GM12875 (cell line): Measurements from ENCODE around the gene SEL1L.
"Not testable (repeated sequence)": the region's sequence is repeated elsewhere in the genome, so short reads cannot be mapped to it uniquely, and the experiment has no call there.

Experiments used
- H3K4me3 ChIP-seq: one replicate; pipeline ENCODE4 v1.5.1; 2011; ENCODE audit warnings: low read depth, low read length, control low read depth
- TF ChIP-seq, protein P1 (sequence below): IDR thresholded peaks from 2 replicates; pipeline ENCODE4 v1.5.1; 2011; ENCODE audit warnings: low read depth, mild to moderate bottlenecking, control low read depth, inconsistent platforms, low read length, moderate library complexity, borderline replicate concordance; ENCODE audit not compliant: insufficient read depth

Gene SEL1L

DNA sequence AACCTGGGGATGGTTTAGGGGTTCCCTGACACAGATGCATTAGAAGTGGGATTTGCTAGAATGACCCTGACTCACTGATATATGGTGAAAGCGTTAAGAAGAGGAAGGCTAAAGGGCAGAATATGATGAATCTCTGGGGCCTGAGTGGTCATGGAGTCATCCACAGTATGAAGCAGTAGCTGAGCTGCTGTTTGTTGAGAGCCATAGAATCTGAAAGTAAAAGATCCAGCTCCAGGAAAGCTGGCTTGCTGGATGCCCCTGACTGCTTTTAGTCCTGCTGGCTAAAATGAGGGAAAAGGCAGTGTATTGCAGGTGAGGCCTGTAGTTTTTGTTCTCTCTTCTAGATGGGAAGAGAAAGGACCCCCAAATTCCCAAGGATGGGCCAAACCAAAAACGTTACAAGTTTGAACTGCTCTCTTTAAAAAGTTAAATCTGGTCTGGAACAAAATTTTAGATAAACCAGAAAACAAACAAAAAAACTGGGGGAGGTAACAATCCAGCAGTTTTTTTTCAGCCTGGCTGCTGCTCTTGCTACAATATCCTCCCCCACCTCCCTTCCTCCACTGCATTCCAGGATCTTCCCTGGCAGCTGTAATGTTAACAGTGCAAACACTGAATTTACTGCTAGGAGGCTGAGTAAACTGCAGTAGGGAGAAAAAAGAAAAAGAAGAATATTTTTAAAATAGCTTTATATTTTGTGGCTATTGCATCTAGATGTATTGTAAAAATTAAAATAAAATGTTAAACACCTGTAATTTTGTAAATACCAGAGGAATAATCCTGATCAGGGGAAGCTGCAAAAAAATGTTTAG is 16.5 kb downstream of the SEL1L start:
- TF ChIP-seq, protein P1, sequence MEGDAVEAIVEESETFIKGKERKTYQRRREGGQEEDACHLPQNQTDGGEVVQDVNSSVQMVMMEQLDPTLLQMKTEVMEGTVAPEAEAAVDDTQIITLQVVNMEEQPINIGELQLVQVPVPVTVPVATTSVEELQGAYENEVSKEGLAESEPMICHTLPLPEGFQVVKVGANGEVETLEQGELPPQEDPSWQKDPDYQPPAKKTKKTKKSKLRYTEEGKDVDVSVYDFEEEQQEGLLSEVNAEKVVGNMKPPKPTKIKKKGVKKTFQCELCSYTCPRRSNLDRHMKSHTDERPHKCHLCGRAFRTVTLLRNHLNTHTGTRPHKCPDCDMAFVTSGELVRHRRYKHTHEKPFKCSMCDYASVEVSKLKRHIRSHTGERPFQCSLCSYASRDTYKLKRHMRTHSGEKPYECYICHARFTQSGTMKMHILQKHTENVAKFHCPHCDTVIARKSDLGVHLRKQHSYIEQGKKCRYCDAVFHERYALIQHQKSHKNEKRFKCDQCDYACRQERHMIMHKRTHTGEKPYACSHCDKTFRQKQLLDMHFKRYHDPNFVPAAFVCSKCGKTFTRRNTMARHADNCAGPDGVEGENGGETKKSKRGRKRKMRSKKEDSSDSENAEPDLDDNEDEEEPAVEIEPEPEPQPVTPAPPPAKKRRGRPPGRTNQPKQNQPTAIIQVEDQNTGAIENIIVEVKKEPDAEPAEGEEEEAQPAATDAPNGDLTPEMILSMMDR: no peak
- H3K4me3 ChIP-seq: no peak overlapping the region

DNA sequence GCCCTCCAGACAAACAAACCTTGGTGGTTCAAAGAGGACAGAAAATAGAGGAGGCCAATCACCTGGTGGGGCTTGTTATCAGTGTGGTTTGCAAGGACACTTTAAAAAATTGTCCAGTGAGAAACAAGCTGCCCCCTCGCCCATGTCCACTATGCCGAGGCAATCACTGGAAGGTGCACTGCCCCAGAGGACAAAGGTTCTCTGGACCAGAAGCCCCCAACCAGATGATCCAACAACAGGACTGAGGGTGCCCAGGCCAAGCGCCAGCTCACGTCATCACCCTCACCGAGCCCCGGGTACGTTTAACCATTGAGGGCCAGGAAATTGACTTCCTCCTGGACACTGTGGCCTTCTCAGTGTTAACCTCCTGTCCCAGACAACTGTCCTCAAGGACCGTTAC is 17.7 kb downstream of the SEL1L start:
- not testable (repeated sequence) for H3K4me3 ChIP-seq

DNA sequence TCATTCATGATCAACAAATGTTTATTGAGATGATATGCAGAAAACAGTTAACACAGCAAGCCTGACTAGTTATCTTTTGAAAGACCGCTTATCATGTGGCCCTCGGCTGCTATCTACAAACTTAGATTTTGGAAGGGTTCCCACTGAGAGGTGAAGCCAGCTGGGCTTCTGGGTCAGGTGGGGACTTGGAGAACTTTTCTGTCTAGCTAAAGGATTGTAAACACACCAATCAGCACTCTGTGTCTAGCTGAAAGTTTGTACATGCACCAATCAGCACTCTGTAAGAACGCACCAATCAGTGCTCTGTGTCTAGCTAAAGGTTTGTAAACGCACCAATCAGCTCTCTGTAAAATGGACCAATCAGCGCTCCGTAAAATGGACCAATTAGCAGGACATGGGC is 20.8 kb downstream of the SEL1L start:
- not testable (repeated sequence) for H3K4me3 ChIP-seq

DNA sequence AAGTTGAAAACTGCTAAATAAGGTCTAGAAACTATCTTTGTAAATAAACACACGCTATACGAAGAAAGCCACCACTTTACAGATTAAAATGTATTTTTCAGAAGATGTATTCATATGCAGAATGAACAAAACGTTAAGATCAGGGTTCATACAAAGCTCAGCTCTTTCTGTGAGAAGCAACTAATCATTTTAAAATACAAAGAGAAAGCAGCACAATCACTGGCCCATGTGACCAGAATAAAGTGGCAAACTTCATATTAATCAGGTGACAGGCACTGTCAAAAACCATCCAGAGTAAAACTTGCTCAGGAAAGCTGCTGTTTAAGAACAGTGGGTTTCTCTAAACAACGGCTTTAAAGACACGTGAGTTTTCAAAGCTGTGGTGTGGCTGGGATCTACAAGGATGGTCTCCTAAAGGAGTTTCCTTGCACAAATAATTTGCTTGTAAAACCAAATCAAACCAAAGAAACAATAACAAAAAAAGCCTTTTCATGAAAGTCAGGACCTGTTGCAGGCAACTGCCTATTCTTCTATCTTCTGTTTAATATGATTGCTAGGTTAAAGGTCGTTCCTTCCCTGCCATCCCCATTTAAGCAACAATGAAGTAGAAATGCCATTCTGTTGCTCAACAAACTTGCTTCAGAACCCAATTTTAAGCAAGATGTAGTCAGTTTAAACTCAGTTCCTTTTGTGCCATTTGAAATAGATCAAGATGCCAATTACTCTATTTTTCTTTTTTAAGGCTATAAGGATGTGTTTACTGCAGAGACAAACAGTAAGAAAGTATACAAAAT is 22.3 kb downstream of the SEL1L start:
- no peak overlapping the region for H3K4me3 ChIP-seq
- TF ChIP-seq, protein P1: no peak

DNA sequence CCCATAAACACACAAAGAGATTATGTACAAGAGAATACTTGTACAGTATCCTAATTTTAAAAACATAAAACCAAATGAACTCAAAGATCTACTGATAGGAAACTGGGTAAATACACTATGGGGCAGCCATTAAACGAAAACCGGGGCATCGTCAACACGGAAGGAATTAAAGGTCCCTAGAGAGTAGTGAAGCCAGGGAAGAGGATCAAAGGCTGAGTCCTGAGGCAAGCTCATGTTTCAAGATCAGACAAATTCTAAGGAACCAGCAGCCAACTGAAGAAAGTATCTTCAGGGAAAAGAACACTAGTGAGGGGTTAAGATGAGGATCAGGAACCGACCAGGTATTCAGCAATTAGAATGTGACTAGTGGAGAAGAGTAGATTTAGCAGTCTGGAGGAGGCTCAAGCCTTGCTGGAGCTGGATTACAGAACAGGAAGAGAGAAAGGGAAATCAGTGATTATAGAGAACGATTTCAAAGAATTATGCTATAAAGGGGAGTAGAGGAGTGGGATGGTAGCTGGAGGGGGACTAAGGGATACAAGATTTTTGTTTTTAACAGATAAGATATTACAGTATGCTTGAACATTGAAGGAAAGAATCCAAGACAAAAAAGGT is 23.7 kb downstream of the SEL1L start:
- H3K4me3 ChIP-seq: no peak overlapping the region
- TF ChIP-seq, protein P1: no peak

DNA sequence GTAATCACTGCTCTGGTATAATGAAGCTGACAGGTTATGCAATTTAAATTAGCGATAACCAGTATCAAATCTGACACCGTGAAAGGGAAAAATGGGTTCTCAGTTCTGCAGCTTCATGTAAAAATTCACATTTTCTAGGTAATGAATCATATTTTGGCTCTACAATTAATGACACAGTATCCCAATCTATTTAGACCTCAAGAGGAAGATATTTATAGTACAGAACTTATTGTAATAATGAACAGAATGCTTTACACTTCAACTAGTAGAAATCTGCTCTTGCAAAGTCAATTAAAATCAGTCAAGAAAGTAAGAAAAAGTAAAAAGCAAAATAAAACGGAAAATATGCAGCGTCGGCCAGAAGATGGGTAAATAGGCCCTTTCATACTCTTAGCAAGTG is 24.3 kb downstream of the SEL1L start:
- H3K4me3 ChIP-seq: no peak overlapping the region
- TF ChIP-seq, protein P1: no peak

DNA sequence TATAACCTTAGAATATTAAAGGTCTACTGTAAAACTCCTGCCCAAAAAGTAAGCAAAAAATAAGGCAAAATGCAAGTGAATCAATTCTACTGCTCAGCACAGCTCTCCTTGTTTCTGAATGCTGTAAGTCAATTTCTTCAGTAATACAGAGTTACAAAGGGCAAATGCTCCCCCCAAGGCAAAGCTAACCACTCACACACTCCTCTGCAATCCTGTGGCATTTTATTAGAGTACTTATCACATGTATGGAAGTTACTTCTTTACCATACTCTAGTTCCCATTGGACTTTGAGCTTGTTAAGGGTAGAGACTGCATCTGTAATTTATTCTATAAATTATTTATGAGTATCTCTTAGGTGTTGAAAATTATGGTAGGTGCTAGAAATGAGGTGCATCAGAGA is 27.2 kb downstream of the SEL1L start:
- TF ChIP-seq, protein P1: no peak
- H3K4me3 ChIP-seq: no peak overlapping the region

DNA sequence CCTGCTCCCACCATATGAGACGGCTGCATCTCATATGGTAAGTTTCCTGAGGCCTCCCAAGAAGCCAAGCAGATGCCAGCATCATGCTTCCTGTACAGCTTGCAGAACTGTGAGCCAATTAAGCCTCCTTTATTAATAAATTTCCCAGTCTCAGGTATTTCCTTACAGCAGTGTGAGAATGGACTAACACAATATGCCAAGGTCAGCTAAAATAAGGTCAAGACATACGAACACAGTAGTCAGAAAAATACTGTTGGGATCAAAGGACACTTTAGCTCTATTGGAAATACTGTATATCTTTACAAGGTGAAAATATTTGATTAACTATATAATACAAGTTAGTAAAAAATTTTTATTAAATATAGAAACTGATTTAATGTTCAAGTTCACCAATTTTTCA is 28.8 kb downstream of the SEL1L start:
- H3K4me3 ChIP-seq: no peak overlapping the region
- TF ChIP-seq, protein P1: no peak
